ENCODE results near the gene C12orf60. TPM values are rescaled to one million over a fixed set of nuclear protein-coding genes. Genes with fewer than 3 reads are reported as not detected.

The C12orf60 gene
- total RNA-seq, 2 experiments from 2014 or later, result 1.6 to 1.9 TPM

- CTCF ChIA-PET, result interaction anchor here (1.3 to 1.4 kb wide), 2 partner anchors 12 to 14 kb away, joined by 4 to 5 read pairs; partner anchors contain the start of gene MGP
- ATAC-seq, result no peak
- Mint-ChIP-seq H3K36me3 (no peaks in the 10 kb centered on the region), H3K4me1 (peaks cover 3% of the 10 kb centered on the region), H3K9me3 (ENCODE audit: low read depth) (no peaks in the 10 kb centered on the region), H3K27me3 (no peaks in the 10 kb centered on the region), H3K27ac (no peak overlapping the region), H3K4me3 (no peak overlapping the region)
- no peak for DNase-seq
These were observed 70.1 kb downstream of the C12orf60 start for GRCh38 chr12:14873440-14874185.

Other genes with a start within 250 kb of the C12orf60 start
- not detected for gene PLBD1, start 235.8 kb upstream of the C12orf60 start, total RNA-seq
- gene GUCY2C, start 107.1 kb upstream of the C12orf60 start, total RNA-seq, result not detected
- gene WBP11, start 192 bp upstream of the C12orf60 start, total RNA-seq, result 100 to 1,000 TPM; 102 to 116 TPM
- not detected for gene SMCO3, start 10.5 kb downstream of the C12orf60 start, total RNA-seq
- not detected for gene ART4, start 39.9 kb downstream of the C12orf60 start, total RNA-seq
- gene MGP, start 82.2 kb downstream of the C12orf60 start, total RNA-seq, result not detected
- 1 to 10 TPM; 5.4 to 7.7 TPM for gene ERP27, start 134.9 kb downstream of the C12orf60 start, total RNA-seq
- gene ARHGDIB, start 157.9 kb downstream of the C12orf60 start, total RNA-seq, result 1,000 to 10,000 TPM; 1,208 to 1,284 TPM
- gene PDE6H, start 169.4 kb downstream of the C12orf60 start, total RNA-seq, result not detected